ENCODE measurements around the gene RNF113A. TPM values are rescaled to one million over a fixed set of nuclear protein-coding genes. Genes with fewer than 3 reads are reported as not detected.
A peak's percentile ranks its signal among the peaks of the same experiment; 100 is the strongest.
"Not testable (repeated sequence)": the region's sequence is repeated elsewhere in the genome, so short reads cannot be mapped to it uniquely, and the experiment has no call there.

Gene RNF113A
- total and polyA plus RNA-seq, 4 experiments from 2014 or later = 43.0 to 64.8 (median 51.3) TPM

DNA sequence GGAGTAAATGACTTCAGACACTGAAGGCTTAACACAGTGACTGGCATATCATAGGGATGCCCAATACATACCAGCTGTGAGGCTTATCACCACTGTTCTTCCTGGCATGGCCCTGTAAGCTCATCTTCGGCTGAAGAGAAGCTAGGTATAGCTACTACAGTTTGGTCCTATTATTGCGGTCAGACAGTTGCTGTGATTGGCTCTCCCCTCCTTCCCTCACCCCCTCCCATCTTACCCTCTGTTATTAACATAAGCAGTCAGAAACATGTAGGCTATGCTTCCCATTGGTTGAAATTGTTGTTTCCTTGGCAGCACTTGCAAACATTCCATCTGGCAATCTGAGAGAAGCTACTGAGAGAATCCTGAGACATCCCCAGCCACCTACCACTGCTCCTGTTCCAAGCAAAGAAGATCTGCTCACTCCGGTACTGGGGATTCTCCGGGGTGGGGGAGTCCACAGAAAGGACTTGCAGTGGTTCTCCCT lies 24.4 kb upstream of the RNF113A start, which contains the start of gene AKAP14:
Gene AKAP14, plus strand, starts transcription at position 51 of the 484 bp plus-strand sequence. CDS start 7,331 bp downstream, outside the sequence.
- Mint-ChIP-seq H3K27me3 (peaks cover 0 to 1% of the 10 kb centered on the region in 2 donors), H3K9me3 (no peaks in the 10 kb centered on the region), H3K36me3 (no peaks in the 10 kb centered on the region), H3K4me1 (peaks cover 0 to 2% (median under 1%) of the 10 kb centered on the region in 4 donors), H3K4me3 (no peak within 1 kb of the TSS), H3K27ac (no peak within 1 kb of the TSS)
- Histone ChIP-seq H3K27ac (ENCODE audit: low read depth, low read length) (no peak within 1 kb of the TSS), H3K27me3 (ENCODE audit: insufficient read depth, low read length) (no peaks in the 10 kb centered on the region), H3K4me1 (ENCODE audit: insufficient read depth, low read length) (no peaks in the 10 kb centered on the region), H3K36me3 (ENCODE audit: insufficient read depth, low read length) (no peaks in the 10 kb centered on the region), H3K4me3 (ENCODE audit: low read length in 2 of 2) (no peak within 1 kb of the TSS), H3K9me3 (ENCODE audit: control insufficient read depth in 1 of 2, low read length in 2 of 2) (no peaks in the 10 kb centered on the region)
- no peak for DNase-seq
- POLR2A ChIA-PET (ENCODE audit: partially characterized antibody) = no interaction called here
- CTCF ChIA-PET (ENCODE audit: partially characterized antibody) = no interaction called here
- intact Hi-C loops (cut with micrococcal nuclease) = no loop called here

DNA sequence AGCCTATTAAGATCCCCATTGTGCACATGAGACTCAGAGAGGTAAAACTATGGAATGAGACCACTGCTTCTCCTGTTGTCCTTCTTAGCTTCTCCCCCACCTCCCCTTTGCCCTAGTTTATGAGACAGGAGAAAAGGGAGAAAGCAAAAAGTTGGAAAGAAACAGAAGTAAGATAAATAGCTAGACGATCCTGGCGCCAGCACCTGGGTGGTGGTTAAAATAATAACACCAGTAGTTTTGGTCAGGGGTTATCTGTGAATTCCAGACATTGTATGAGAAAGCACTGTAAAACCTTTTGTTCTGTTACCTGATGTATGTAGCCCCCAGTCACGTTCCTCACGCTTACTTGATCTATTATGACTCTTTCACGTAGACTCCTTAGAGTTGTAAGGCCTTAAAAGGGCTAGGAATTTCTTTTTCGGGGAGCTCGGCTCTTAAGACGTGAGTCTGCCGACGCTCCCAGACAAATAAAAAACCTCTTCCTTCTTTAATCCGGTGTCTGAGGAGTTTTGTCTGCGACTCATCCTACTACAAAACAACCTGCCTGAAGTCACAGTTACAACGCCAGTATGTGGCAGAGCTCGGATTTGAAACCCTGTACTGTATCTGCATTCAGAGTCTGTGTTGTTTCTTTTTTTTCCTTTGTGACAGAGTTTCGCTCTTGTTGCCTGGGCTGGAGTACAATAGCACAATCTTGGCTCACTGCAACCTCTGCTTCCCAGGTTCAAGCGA lies 20.6 kb upstream of the RNF113A start:
- CTCF ChIA-PET (ENCODE audit: partially characterized antibody); H3K4me3 ChIP-seq (ENCODE audit: low read length in 2 of 2); H3K27ac ChIP-seq (ENCODE audit: low read depth, low read length); H3K27ac Mint-ChIP-seq; H3K36me3 ChIP-seq (ENCODE audit: insufficient read depth, low read length); H3K4me1 Mint-ChIP-seq; DNase-seq; H3K27me3 Mint-ChIP-seq; H3K4me1 ChIP-seq (ENCODE audit: insufficient read depth, low read length); H3K36me3 Mint-ChIP-seq; H3K9me3 Mint-ChIP-seq; H3K4me3 Mint-ChIP-seq; H3K9me3 ChIP-seq (ENCODE audit: control insufficient read depth in 1 of 2, low read length in 2 of 2); intact Hi-C loops (cut with micrococcal nuclease); H3K27me3 ChIP-seq (ENCODE audit: insufficient read depth, low read length): not testable (repeated sequence)
- POLR2A ChIA-PET (ENCODE audit: partially characterized antibody) = interaction anchor here (0.6 kb wide), 2 partner anchors 101 to 286 kb away, joined by 3 to 5 read pairs; partner anchors contain the start of gene RPL39

DNA sequence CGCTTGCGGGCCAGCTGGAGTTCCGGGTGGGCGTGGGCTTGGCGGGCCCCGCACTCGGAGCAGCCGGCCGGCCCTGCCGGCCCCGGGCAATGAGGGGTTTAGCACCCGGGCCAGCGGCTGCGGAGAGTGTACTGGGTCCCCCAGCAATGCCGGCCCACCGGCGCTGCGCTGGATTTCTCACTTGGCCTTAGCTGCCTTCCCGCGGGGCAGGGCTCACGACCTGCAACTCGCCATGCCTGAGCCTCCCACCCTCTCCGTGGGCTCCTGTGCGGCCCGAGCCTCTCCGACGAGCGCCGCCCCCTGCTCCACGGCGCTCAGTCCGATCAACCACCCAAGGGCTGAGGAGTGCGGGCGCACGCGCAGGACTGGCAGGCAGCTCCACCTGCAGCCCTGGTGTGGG lies 19.1 kb upstream of the RNF113A start:
- not testable (repeated sequence) for H3K36me3 Mint-ChIP-seq

DNA sequence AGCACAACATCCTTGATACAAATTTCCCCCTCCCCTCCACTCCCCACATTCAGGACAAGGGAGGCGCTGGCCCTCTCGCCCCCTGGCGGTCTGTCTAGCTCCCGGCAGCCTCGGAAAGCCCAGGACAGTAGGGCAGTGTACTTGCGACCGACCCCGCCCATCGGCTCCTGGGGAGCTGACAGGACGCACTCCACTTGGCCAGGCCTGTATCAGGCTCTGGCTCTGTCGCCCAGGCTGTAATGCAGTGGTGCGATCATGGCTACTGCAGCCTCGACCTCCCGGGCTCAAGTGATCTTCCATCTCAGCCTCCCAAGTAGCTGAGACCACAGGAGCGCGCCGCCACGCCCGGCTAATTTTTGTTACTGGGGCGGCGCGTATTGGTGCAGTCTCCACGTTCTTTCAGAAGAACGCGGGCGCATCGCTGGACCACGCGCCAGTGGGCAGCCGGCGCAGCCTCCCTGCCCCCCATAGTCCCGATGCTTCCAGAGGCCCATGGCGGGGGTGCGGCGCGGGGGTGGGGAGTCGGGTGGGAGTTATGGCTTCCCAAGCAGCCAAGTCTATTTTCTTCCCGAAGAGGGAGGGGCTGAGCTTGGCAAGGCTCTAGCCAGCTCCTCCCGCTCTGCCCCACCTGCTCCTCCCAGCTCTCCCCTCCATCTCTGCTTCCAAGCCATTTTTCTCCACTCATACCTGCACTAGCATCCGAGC lies 16.3 kb upstream of the RNF113A start:
- Histone ChIP-seq H3K9me3 (ENCODE audit: control insufficient read depth in 1 of 2, low read length in 2 of 2) (no peaks in the 10 kb centered on the region), H3K27me3 (ENCODE audit: insufficient read depth, low read length) (no peaks in the 10 kb centered on the region), H3K36me3 (ENCODE audit: insufficient read depth, low read length) (no peaks in the 10 kb centered on the region), H3K4me3 (ENCODE audit: low read length in 2 of 2) (peak overlapping the region in 1 of 2 donors; percentile 27), H3K4me1 (ENCODE audit: insufficient read depth, low read length) (peaks cover 9% of the 10 kb centered on the region), H3K27ac (ENCODE audit: low read depth, low read length) (no peak overlapping the region)
- H3K27ac Mint-ChIP-seq = no peak overlapping the region
- peak overlapping the region in 7 of 8 donors; percentile 17 to 71 (median 64) for H3K4me3 Mint-ChIP-seq
- H3K36me3 Mint-ChIP-seq = no peaks in the 10 kb centered on the region
- intact Hi-C loops (cut with micrococcal nuclease) = loop anchor here (1.0 to 5.0 kb wide), 3 partner anchors 17 to 372 kb away; partner anchors contain the start of genes NDUFA1, RNF113A and UPF3B
- peaks cover 0 to 1% of the 10 kb centered on the region in 2 donors for H3K27me3 Mint-ChIP-seq
- CTCF ChIA-PET (ENCODE audit: partially characterized antibody) = interaction anchor here (0.6 to 3.0 kb wide), 20 partner anchors 9 to 488 kb away, joined by 3 to 16 read pairs (median 3); partner anchors contain the start of genes NKRF, RPL39 and SEPTIN6
- POLR2A ChIA-PET (ENCODE audit: partially characterized antibody) = interaction anchor here (0.6 to 3.0 kb wide), 6 partner anchors 17 to 1405 kb away, joined by 3 to 17 read pairs (median 4); partner anchors contain the start of genes NDUFA1, RNF113A, RPL39 and UBE2A
- H3K4me1 Mint-ChIP-seq = peaks cover 3 to 18% (median 7%) of the 10 kb centered on the region in 4 donors
- DNase-seq = peak; percentile 40 to 54 (median 50)
- no peaks in the 10 kb centered on the region for H3K9me3 Mint-ChIP-seq

More for the DNA sequence above, 19.1 kb upstream of the RNF113A start:
- H3K27ac Mint-ChIP-seq; H3K4me1 ChIP-seq (ENCODE audit: insufficient read depth, low read length); intact Hi-C loops (cut with micrococcal nuclease); DNase-seq; H3K27ac ChIP-seq (ENCODE audit: low read depth, low read length); H3K27me3 Mint-ChIP-seq; H3K27me3 ChIP-seq (ENCODE audit: insufficient read depth, low read length); POLR2A ChIA-PET (ENCODE audit: partially characterized antibody); H3K4me3 Mint-ChIP-seq; H3K4me3 ChIP-seq (ENCODE audit: low read length in 2 of 2); CTCF ChIA-PET (ENCODE audit: partially characterized antibody); H3K9me3 Mint-ChIP-seq; H3K36me3 ChIP-seq (ENCODE audit: insufficient read depth, low read length); H3K9me3 ChIP-seq (ENCODE audit: control insufficient read depth in 1 of 2, low read length in 2 of 2): not testable (repeated sequence)
- H3K4me1 Mint-ChIP-seq = peaks cover 3 to 18% (median 7%) of the 10 kb centered on the region in 4 donors

DNA sequence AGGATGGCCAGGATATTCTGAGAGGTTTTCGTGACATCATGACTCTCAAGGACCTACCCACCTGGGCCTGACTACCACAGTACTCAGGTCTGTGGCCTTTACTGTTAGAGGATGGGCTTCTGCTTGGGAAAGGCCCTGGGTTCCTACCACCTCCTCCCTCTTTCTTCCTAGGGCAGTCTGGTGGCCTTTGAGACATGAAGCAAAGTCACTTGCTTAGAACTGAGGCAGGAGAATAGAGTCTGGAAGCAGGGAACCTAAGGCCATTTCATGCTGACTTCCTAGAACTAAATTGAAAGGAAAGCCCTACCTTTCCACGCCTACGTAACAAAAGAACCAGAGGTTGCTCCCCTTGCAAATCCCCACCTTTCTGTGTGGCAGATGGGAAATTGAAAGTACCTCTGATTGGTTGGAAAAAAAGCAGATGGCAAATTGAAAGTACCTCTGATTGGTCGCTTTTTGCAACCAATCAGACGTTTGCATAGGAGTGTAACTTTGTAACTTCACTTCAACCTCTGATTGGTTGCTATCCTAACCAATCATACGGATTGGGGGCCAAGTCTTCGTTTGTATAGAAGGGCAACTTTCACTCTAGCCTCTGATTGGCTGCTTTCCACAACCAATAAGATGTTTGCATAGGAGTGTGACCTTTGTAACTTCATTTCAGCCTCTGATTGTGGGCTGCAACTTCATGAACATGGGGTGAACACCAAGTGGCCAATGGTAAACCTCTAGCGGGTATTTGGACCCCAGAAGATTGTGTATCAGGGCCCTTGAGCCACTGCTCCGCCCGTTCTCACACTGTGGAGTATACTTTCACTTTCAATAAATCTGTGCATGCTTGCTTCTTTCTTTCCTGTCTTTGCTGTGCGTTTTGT lies 14.3 kb upstream of the RNF113A start:
- H3K36me3 Mint-ChIP-seq = peaks cover 0 to under 1% of the 10 kb centered on the region in 2 donors
- peak; percentile 40 to 59 (median 47) for DNase-seq
- H3K9me3 Mint-ChIP-seq = no peaks in the 10 kb centered on the region
- Histone ChIP-seq H3K27me3 (ENCODE audit: insufficient read depth, low read length) (no peaks in the 10 kb centered on the region), H3K36me3 (ENCODE audit: insufficient read depth, low read length) (no peaks in the 10 kb centered on the region), H3K4me3 (ENCODE audit: low read length in 2 of 2) (peak overlapping the region in 1 of 2 donors; percentile 28), H3K4me1 (ENCODE audit: insufficient read depth, low read length) (peaks cover 9% of the 10 kb centered on the region), H3K27ac (ENCODE audit: low read depth, low read length) (no peak overlapping the region), H3K9me3 (ENCODE audit: control insufficient read depth in 1 of 2, low read length in 2 of 2) (no peaks in the 10 kb centered on the region)
- ChIA-PET CTCF (ENCODE audit: partially characterized antibody) (interaction anchor here (0.7 to 3.0 kb wide), 2 partner anchors 7 to 101 kb away, joined by 3 to 16 read pairs; no protein-coding TSS in a partner anchor), POLR2A (ENCODE audit: partially characterized antibody) (no interaction called here)
- H3K4me3 Mint-ChIP-seq = peak overlapping the region; percentile 41 to 74 (median 68)
- peak overlapping the region; percentile 15 to 74 (median 59) for H3K27ac Mint-ChIP-seq
- intact Hi-C loops (cut with micrococcal nuclease) = loop anchor here (2.0 to 5.0 kb wide), 2 partner anchors 15 to 33 kb away; partner anchors contain the start of genes NDUFA1, RNF113A and UPF3B
- no peaks in the 10 kb centered on the region for H3K27me3 Mint-ChIP-seq
- H3K4me1 Mint-ChIP-seq = peaks cover 4 to 21% (median 10%) of the 10 kb centered on the region in 4 donors

DNA sequence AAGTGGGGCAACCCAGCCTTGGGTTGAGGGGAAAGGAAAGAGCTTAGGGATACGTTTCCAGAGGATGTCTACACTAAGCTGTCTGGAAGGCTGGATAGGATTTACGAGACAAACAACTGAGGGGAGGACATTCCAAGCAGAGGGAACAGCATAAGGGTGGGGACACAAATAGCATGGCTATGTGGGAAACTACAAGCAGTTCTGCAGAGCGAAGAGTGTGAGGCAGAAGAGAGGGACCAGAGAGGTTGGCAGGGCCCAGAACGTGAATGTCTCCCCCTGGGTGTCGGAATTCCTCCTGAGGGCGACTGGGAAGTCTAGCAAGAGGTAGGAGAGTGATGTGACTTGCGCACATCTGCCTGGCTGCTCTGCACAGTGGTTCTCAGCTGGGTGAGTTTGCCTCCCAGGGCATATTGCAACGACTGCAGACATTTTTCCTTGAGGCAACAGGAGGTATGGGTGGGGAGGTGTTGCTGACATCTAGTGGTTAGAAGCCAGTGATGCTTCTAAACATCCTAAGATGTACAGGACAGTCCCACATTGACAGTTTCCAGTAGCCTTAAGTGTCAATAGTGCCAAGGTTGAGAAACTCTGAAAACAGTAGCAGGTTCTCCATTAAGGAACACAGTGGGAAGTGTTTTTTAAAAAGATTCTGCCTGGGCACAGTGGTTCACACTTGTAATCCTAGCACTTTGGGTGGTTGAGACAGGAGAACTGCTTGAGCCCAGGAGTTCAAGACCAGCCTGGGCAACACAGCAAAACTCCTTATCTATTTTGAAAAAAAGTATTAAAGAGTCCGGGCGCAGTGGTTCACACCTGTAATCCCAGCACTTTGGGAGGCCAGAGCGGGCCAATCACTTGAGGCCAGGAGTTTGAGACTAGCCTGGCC lies 9.3 kb upstream of the RNF113A start:
- Histone ChIP-seq H3K9me3 (ENCODE audit: control insufficient read depth in 1 of 2, low read length in 2 of 2) (no peaks in the 10 kb centered on the region), H3K27me3 (ENCODE audit: insufficient read depth, low read length) (no peaks in the 10 kb centered on the region), H3K27ac (ENCODE audit: low read depth, low read length) (peak overlapping the region; percentile 15), H3K4me1 (ENCODE audit: insufficient read depth, low read length) (peaks cover 10% of the 10 kb centered on the region), H3K4me3 (ENCODE audit: low read length in 2 of 2) (no peak overlapping the region), H3K36me3 (ENCODE audit: insufficient read depth, low read length) (no peaks in the 10 kb centered on the region)
- Mint-ChIP-seq H3K27ac (peak overlapping the region in 6 of 7 donors; percentile 71 to 84 (median 78)), H3K4me1 (peaks cover 9 to 16% (median 15%) of the 10 kb centered on the region in 4 donors), H3K36me3 (peaks cover 0 to 13% of the 10 kb centered on the region in 2 donors), H3K27me3 (no peaks in the 10 kb centered on the region), H3K4me3 (no peak overlapping the region), H3K9me3 (peaks cover 0 to 1% (median 0%) of the 10 kb centered on the region in 8 donors)
- DNase-seq = peak; percentile 35 to 51 (median 49)
- POLR2A ChIA-PET (ENCODE audit: partially characterized antibody) = interaction anchor here (0.9 to 1.1 kb wide), 3 partner anchors 9 to 89 kb away, joined by 3 to 5 read pairs (median 4); partner anchors contain the start of genes NDUFA1, RNF113A, RPL39 and UPF3B
- intact Hi-C loops (cut with micrococcal nuclease) = loop anchor here (2.0 kb wide), 1 partner anchor 90 kb away; the partner anchor contains the start of gene RPL39
- CTCF ChIA-PET (ENCODE audit: partially characterized antibody) = interaction anchor here (0.9 to 2.9 kb wide), 4 partner anchors 10 to 364 kb away, joined by 3 to 11 read pairs (median 8); partner anchors contain the start of genes RNF113A and RPL39
